IPS-NIHi11 (cell line): Measurements from ENCODE around the gene PC.

ENCODE experiments used
- DNase-seq: peaks from one replicate; pipeline ENCODE4 v3.0.0; 2012; ENCODE audit warnings: mixed read lengths, low spot score

The PC gene

DNA sequence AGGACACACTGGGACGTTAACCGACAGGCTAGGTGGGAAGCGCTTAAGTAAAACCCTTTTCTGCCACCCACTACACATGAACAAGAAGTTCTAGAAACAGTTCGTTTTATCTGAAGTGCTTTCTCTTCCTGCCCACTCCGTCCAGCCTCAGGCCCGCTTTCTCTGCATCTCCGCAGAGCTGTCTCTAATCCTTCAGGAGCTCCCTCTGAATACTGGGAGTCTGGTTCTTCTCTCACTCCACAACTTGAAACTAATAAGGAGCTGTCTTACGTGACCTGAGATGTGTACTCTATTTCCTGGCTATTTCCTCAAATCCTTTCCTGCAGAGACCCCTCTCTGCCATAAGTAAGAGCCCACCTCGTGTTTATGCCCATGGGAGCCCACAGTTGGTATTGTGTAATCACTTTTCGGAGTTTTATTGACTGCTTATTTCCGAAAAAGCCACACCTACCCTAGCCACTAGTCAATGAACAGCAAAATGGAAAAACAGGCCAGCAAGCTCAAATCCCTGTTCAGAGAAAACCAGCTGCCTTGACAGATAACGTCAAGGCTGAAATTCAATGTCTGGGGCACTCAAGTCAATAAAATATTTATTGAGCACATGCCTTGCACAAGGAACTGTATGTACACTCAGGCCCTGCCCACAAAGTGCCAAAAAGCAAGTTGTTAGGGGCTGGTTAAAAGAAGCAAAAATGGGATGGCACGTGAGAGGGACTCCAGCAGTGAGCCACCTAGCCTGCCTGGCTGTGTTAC lies 4.9 kb downstream of the PC start:
- DNase-seq = no peak

DNA sequence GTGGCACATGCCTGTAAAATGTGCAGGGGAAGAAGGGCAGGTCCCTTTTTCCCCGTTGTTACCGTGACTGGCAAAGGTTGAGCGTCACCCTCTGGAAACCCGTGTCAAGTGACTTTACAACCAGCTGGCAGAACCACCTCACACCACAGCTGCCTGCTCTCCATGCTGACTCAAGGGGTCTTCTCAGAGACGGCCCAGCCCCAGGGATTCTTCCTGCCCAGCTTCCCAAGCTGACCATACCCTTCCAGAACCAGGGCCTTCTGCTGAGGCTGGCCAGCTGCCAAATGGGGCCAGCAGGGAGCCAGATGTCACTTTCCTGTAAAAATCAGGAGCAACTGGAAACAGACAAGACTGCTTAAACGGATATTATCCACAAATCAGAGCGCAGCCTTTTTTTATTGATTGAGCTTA lies 6.3 kb downstream of the PC start:
- no peak for DNase-seq

DNA sequence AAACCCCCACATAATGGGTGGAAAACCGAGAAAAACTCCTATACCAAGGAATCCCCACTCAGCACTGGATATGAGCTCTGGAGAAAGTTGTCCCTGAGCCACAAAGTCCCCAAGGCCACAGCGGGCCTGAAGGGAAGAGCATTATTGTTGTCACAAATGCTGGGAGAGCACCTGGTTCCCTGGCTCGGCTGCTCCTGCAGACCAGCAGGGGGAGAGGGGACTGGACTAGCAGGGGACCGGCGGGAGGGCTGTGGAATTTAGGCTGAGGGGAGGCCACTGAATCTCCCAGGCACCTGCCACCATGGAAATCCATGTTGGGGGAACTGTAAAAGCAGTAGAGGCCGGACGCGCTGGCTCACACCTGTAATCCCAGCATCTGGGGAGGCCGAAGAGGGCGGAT lies 7.0 kb downstream of the PC start:
- peak; percentile 53 for DNase-seq

DNA sequence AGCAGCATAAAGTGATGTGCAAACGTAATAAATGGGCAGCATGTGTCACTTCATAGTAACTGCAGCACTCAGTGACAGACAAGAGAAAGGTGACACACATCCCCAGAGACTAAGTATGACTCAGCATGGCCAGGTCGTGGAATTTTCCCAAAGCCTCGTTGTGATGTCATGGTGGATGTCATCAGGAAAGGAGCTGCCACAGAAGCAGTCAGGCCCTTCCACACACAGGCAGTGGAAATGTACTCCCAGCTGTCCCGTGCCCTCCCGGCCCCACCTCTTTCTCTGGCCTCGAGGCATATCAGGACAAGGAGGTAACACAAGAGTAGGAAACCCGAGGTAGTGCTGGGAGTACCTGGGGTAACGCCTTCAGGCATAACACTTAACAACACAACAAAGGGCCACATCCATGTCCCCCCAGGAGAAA lies 8.1 kb downstream of the PC start:
- peak; percentile 31 for DNase-seq

DNA sequence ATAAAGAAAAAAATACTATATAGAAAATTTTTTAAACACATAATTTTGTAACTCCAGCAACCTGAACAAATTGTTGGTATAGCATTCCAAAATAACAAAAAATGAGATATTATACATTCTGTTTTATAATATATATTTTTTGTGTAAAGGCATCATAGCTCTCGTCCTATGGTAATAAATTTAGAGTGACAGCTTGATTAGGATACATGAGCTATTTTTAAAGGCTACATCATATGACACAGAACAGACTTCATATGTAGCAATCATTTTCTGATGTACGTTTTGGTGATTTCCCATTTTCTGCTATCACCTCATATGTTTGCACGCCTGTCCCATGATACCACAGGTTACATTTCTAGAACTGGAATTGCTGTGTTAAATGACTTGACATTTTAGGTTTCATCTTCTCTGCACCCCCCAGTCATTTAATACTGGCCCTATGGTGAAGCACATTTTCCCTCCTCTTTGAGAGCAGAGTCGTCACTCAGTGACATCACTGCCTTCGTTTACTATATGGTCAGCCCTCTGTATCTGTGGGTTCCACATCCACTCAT lies 19.5 kb downstream of the PC start:
- no peak for DNase-seq

DNA sequence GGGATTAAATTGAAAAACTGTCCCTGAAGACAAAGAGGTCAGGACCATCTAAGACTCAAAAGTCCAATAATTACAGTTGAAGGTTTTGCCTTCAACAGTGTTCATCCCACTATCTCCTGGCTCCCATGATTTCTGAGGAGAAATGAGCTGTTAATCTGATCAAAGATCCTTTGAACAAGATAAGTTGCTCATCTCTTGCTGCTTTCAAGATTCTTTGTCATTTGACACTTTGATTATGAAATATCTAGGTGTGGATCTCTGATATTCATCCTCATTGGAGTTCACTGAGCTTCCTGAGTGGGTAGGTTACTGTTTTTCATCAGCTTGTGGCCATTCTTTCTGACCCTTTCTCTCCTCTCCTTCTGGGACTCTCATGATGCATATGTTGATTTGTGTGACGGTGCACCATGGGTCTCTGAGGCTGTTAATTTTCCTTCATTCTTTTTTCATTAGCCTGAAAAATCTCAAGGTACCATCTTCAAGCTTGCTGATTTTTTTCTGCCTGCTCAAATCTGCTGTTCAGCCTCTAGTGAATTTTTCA lies 20.9 kb downstream of the PC start:
- no peak for DNase-seq

DNA sequence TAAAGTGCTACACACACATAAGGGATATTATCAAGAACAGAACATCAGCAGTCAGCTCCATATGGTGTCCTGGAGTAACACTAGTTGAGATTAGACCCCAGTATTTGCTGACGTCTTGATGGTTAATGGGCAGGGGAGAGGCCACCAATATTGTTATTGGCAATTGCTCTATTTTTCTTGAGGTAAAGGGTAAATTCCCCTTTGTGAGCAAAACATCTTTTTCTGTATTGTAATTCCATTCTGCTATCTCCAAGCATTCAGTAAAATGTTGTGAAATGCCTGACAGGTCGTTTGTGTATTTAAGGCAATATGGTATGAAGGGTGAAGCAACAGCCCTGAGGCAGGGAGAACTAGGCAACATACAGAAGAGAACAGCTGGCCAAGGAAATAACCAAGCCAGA lies 21.9 kb downstream of the PC start:
- DNase-seq = no peak

DNA sequence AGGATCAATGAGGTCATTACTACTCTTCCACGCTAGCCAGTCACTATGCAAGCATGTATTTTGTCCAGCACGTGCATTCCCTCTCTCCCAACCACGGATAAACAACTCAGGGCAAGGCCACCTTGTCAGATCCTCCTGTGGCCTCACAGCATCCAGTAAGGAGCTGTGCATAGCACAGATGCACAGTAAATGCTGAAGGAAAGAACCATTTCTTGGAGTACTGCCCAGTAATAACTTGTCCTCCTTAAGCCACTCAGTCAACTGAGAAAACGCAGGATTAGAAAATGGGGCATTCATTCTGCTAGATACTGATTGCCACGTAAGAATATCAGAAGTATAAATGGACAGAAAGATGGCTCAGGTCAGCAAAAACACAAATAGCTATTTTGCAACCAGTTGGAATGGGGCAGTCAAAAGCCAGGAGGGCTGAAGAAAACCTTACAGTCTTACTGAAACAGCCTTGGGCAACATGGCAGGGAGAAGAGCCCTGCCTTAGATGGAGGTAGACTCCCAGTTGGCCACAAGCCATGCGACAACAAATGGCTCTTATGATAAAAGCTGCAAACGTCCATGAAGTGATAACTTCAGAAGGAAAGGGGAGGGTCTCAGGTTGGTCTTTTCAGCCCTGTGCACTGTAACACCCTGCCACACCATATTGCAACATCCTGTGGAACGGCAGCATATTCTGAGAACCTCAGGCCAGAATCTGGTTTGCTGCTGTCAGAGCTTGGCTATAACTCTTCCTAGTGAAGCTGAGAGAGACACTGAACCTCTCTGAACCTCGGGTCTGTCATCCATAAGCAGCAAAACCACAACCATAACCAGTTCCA lies 23.0 kb downstream of the PC start:
- DNase-seq = no peak

DNA sequence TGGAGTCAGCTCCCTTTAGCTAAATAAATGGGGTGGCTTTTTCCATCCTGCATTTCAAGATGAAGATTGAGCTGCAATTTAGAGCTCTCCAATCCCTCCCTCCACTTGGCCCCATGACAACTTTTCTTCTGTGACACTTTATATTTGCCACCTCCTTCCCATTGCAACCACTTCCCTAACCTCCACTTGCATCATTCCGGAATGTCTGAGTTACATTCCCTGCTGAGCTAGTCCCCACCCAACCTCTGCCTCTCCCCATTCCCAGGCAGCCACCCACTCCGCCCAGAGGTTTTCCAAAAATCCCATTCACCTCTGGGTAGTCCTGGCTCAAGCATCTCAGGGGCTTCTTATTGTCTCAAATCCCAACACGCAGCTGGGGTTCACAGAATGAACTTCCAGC lies 24.7 kb downstream of the PC start:
- DNase-seq = peak; percentile 45

DNA sequence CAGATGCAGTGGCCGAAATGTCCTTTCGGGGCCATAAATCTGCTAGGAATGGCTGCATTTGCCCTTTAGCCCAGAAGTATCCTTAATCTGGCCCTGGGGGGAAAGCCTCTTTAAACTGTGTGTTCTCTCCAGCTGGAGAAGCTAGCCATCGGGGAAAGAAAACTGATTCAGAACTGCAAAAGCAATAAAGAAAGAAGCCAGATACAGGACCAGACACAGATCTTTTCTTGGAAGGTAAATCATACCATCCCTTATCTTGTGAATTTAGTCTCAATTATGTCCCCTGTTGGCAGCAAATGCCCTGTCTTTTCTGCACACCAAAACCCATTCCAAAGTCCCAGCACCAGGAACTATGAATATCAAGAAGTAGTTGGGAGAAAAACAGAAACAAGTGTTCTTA lies 25.6 kb downstream of the PC start:
- DNase-seq = no peak

DNA sequence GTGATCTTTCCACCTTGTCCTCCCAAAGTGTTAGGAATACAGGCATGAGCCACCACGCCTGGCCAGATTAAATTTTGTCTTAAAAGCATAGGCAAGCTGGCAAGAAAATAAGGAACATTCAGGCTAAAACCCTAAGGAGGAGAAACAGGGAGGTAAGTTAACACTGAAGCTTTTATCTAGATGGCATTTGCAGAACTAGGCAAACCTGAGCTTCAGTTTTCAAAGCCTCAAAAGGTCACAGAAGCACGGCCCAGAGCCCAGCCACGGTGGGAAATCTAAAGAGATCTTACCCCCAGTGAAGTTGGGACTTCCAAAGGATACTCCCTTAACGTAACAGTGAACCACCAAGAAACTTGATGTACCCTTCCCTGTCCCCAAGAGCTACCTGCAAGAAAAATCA lies 28.4 kb downstream of the PC start:
- DNase-seq = no peak

DNA sequence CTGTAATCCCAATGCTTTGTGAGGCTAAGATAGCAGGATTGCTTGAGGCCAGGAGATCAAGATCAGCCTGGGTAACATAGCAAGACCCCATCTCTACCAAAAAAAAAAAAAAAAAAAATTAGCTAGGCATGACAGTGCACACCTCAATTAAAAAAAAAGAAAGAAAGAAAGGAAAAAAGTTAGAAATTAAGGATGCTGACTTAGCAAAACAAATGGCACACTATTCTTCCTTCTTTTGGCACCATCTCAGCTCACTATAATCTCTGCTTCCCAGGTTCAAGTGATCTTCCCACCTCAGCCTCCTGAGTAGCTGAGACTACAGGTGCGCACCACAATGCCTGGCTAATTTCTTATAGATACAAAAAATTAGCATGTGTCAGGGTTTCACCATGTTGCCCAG lies 33.9 kb downstream of the PC start:
- no peak for DNase-seq

DNA sequence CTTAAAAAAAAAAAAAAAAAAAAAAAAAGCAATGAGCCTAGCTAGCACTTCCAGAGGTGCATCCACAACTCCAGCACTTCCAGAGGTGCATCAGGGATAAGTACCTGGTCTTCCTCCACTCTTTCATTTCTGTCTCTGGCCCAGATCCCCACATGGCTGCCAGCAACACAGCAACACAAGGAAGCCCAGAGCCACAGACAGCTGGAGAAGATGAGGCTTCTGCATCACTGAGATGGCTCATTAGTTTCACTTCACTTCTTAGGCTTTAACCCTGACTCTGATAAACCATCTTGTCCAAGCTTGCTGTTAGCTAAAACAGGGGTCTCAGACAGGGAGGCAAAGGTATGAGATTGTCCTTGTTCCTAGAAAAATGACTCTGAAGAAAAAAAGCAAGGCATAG lies 35.6 kb downstream of the PC start:
- no peak for DNase-seq

DNA sequence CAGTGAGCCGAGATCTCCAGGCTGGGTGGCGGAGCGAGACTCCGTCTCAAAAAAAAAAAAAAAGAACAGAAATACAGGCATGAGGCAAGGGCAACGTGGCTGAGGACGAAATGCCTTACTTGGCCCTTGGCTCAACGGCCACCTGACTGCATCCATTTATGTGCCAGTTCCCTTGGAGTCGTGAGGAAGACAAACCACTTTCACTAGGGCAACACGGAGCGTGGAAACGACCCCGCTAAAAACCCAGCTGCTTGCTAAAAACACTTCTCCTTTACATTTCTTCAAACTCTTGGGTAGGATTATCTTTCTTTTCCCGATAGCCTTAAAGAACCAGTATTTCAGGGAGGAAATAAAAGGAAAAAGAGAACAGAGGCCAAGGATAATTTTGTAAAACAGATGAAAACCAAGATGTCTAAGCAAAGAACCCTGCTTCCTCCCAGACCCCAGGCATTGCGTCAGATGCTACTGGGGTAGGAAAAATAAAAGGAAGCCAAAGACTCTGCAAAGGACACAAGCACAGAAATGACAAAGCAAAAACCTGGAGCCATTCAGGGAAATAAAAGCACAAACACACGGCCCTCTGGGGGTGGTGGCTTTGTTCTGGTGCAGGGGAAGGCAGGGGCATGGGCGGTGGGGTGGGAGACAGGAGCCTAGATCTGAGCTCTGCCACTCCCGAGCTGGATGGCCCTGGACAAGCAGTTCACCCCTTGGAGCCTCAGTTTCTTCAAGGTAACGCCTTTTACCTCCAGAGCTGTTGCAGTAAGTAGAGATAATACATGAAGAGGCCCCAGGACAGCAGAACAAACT lies 37.0 kb downstream of the PC start:
- no peak for DNase-seq

DNA sequence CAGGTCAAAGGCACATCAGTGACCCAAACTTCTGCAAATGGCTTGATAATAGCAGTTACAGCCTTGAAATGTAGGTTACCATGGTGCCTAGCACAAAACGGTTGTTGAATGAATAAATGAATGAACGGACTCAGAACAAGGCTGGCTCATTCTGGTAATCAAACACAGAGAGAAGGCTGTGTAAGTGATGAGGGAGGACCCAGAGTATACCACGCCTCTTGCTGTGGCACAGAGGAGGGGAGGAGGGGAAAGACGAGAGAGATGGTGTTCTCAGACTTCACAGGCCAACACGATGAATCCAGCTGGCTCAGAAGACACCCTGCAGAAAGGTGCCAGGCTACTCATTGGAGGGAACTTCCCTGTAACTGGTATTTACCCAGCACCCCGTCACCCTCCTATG lies 38.3 kb downstream of the PC start:
- no peak for DNase-seq

DNA sequence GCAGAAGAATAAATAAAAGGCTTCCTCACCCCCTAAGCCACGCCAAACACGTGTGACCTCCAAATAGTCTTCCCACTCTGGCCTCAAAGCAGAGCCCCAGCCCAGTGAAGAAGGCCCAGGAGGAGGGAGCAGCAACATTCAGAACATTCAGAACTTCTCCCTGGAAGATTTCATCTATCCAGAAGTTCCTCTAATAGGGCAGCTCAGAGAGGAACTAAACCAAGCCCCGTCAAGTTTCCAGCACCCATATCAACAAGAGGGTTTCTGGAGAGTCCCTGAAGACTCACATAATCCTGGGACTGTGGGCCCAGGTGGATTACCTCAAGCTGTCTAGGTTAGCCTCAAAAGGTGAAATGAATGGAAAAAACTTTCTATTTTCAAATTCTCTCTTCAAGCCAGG lies 39.4 kb downstream of the PC start:
- DNase-seq = no peak

DNA sequence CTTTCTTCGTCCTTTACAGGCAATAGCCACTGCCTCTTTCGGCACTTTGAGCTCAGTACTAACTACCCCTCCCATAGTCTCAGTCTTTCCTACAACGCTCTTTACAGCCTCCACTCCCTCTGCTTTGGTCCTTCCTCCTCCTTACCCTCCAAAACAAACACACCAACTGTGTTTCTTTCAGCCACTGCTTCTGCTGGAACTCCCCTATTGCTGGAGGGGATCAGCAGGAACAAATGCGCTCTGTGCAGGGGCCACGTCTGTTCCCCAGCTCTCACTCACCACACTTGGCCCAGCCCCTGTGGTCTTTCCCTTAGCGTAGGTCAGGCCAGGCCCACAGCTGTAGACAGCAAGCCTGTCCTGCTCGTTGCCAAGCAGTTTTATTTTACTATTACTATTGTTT lies 42.3 kb downstream of the PC start:
- DNase-seq = no peak

DNA sequence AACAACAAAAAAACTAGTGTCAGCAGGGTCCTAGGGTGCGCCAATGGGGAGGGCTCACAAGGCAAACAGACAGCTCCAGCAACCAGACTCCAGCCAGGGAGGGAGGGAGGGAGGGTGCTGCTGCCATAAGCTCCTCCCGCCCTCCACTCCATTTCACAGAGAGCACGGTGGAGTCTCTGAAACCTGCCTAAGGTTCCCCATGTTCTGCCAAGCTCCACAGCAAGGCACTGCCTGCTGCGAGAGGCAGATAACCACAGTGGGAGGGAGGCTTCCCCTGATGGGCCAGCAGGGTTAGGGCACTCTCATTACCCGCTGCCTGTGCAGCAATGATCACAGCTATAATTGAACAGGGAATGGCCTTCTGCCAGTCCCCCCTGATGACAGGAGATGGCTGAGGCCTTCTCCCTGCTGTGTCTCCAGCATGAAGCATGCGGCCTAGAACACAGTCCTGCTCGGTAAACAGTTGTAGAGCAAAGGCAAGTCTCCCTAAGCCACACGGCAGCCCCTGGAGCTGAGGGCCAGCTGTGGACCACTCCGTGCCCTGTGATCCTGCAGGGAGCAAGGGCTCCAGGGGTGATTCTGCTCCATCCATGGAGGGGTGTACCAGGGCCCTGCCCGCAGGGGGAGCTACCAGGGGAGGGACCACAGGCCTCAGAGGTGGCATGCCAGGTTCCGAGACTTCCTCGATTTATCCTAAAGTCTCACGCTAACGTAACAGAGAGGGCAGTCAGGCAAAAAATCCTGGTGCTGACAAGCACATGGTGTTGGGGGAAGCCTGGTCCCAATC lies 42.9 kb downstream of the PC start:
- no peak for DNase-seq

DNA sequence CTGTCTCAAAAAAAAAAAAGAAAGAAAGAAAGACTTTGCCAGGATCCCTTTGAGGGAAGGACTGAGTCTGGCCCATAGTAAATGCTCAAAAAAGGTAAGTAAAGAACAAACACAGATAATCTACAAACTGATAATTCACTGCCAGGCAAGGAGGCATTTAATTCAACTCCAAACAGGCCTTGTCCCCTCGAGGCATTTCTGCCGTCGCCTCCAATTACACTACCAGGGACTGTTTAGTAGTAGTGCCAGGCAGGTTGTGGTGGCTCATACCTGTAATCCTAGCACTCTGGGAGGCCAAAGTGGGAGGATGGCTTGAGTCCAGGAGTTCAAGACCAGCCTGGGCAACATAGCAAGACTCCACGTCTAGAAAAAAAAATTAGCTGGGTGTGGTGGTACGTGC lies 43.7 kb downstream of the PC start:
- no peak for DNase-seq

DNA sequence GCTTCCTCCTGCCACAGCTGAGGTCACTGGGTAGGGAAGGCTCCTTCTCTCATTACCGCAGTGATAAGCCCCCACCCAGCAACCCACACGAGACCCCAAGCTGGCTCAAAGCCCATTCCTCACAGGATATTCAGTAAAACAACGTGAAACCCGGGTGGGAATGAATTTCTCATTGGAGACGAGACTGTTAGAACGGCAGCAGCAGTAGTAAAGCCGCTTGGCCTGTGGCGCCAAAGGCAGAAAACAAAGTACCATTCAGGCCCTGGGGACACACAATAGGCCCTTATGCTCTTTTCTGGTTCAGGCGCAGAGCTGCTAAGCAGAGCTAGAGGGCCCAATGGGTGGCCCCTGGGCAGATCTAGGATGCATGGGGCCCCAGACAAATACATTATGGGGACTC lies 45.3 kb downstream of the PC start:
- DNase-seq = peak; percentile 5

DNA sequence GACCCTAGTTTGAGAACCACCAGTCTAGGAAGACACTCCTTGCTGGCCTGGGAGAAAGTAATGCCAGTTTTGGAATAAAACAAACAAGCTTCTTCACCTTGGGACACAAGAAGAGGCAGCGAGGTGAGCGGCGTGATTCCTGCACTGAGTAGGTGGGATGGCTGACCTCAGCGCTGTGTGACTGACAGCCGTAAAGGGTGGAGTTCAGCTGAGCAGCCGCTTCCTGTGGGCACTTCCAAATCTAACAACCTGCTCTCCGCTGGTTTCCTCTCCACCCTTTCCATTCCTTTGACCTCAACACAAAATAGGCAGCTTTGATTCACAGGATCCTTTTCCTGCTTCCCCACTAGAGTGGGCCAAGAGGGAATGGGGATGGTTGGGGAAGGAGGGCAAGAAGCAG lies 45.8 kb downstream of the PC start:
- peak; percentile 26 for DNase-seq
